Colonic mucosa (tissue), 4 donors: ENCODE measurements around the gene SPATA20. TPM values are rescaled to one million over a fixed set of nuclear protein-coding genes. Genes with fewer than 3 reads are reported as not detected.

Source experiments
- DNase-seq: peaks from one replicate; pipeline ENCODE4 v3.0.0-alpha.2; 2020
- H3K27ac ChIP-seq: fragments of 200-600 bp; one replicate; pipeline ENCODE4 v1.8.0; 2021
- H3K27me3 ChIP-seq: fragments of 200-600 bp; one replicate; pipeline ENCODE4 v1.8.0; 2021
- H3K36me3 ChIP-seq: fragments of 200-600 bp; one replicate; pipeline ENCODE4 v1.8.0; 2021
- H3K4me1 ChIP-seq: fragments of 200-600 bp; one replicate; pipeline ENCODE4 v1.8.0; 2021; ENCODE audit warnings: mild to moderate bottlenecking
- H3K4me3 ChIP-seq: fragments of 200-600 bp; one replicate; pipeline ENCODE4 v1.8.0; 2021
- H3K9ac ChIP-seq, 2 donors: one replicate each; pipeline ENCODE4 v1.7.0; 2013; ENCODE audit warnings: control low read depth in 2 of 2, low read depth in 2 of 2, low read length in 2 of 2
- H3K9me3 ChIP-seq: fragments of 200-600 bp; one replicate; pipeline ENCODE4 v1.8.0; 2021
- intact Hi-C: fragments of 100-400 bp; cut with DNase I; formaldehyde crosslinking; loops from one replicate; pipeline ENCODE4 v1.14.1; 2022
- total RNA-seq, 2 donors: library from RNA; stranded (reverse); fragmentation: NEBNext Ultra II Directional in 1 of 2; extraction: Animal tissue kit (Norgen Biotek cat#: 25700) in 1 of 2; gene quantifications; one replicate each; pipeline ENCODE4 v1.2.1, GENCODE V29; 2021
- TF ChIP-seq, protein P1 (sequence below): fragments of 200-600 bp; IDR thresholded peaks from one replicate; pipeline ENCODE4 v1.8.0; 2022; ENCODE audit warnings: antibody characterized with exemption, mild to moderate bottlenecking
- donor health status: healthy.
- donor health status: DM: no; HTN: no; CAD: no.
- donor health status: DM: no; HTN: no; CAD: no.

SPATA20 gene
- total RNA-seq, 2 donors from 2014 or later = 41.6 to 53.1 TPM

GRCh38 chr17:50560931-50561745 lies 14.2 kb downstream of the SPATA20 start:
- TF ChIP-seq, protein P1, sequence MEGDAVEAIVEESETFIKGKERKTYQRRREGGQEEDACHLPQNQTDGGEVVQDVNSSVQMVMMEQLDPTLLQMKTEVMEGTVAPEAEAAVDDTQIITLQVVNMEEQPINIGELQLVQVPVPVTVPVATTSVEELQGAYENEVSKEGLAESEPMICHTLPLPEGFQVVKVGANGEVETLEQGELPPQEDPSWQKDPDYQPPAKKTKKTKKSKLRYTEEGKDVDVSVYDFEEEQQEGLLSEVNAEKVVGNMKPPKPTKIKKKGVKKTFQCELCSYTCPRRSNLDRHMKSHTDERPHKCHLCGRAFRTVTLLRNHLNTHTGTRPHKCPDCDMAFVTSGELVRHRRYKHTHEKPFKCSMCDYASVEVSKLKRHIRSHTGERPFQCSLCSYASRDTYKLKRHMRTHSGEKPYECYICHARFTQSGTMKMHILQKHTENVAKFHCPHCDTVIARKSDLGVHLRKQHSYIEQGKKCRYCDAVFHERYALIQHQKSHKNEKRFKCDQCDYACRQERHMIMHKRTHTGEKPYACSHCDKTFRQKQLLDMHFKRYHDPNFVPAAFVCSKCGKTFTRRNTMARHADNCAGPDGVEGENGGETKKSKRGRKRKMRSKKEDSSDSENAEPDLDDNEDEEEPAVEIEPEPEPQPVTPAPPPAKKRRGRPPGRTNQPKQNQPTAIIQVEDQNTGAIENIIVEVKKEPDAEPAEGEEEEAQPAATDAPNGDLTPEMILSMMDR = no peak
- intact Hi-C loops = no loop called here
- H3K27me3 ChIP-seq = peaks cover 58% of the 10 kb centered on the region
- H3K36me3 ChIP-seq = no peaks in the 10 kb centered on the region
- H3K9ac ChIP-seq = no peak overlapping the region
- no peak for DNase-seq
- no peaks in the 10 kb centered on the region for H3K9me3 ChIP-seq
- no peak overlapping the region for H3K27ac ChIP-seq
- H3K4me3 ChIP-seq = peak overlapping the region; percentile 39
- peaks cover 22% of the 10 kb centered on the region for H3K4me1 ChIP-seq

- no peak overlapping the region for H3K27ac ChIP-seq
- H3K4me1 ChIP-seq = peaks cover 22% of the 10 kb centered on the region
- DNase-seq = no peak
- H3K9me3 ChIP-seq = no peaks in the 10 kb centered on the region
- H3K4me3 ChIP-seq = no peak overlapping the region
- H3K27me3 ChIP-seq = peaks cover 58% of the 10 kb centered on the region
- H3K9ac ChIP-seq = no peak overlapping the region
- H3K36me3 ChIP-seq = no peaks in the 10 kb centered on the region
- intact Hi-C loops = no loop called here
- TF ChIP-seq, protein P1 = no peak
Observed at GRCh38 chr17:50561746-50562141, 14.8 kb downstream of the SPATA20 start.

DNA sequence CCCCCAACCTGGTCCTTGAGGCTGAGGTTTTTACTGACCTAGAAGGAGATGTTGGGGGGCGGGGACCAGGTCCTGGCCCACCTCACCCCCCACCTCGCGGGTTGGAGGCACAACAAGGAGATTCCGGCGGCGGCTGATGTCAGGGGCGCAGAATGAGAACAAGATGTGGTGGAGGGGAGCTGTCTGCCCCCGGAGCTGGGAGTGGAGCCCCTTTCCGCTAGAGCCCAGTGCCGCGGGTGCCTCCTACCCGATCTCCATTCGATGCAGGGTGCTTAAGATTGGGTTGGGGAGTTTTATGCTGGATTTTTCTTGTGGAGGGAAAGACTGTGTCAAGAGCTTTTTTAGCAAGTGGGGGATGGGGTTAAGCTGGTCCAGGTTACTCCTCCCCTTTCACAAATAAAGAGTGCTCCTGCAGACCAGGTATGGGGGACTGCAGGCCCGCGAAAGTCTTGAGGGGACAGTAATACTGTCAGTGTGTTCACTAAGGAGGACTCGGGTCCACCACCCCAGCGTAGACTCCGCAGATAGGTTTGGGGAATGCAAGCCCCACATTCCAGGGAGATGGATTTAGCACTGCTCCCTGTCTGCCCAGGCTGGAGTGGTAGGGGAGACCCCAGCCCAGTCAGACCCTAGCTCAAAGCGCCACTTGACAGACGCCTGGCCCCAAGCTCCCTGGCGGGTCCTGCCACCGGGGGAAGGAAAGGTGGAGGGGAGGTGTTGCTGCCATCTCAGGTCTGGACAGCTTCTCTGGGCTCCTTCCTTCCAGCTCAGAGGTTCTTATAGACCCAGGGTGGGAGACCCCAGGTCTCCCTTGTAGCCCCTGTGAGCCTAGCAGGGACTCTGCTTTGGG lies 15.5 kb downstream of the SPATA20 start:
- Histone ChIP-seq H3K27me3 (peaks cover 58% of the 10 kb centered on the region), H3K4me1 (peaks cover 22% of the 10 kb centered on the region), H3K9me3 (no peaks in the 10 kb centered on the region), H3K36me3 (no peaks in the 10 kb centered on the region), H3K4me3 (no peak overlapping the region), H3K27ac (no peak overlapping the region), H3K9ac (no peak overlapping the region)
- TF ChIP-seq, protein P1 = no peak
- intact Hi-C loops = no loop called here
- no peak for DNase-seq

- Histone ChIP-seq H3K36me3 (no peaks in the 10 kb centered on the region), H3K9me3 (no peaks in the 10 kb centered on the region), H3K27me3 (peaks cover 58% of the 10 kb centered on the region), H3K27ac (no peak overlapping the region), H3K4me3 (no peak overlapping the region), H3K9ac (no peak overlapping the region), H3K4me1 (peaks cover 22% of the 10 kb centered on the region)
- no peak for DNase-seq
- TF ChIP-seq, protein P1 = no peak
- intact Hi-C loops = no loop called here
Observed at GRCh38 chr17:50563092-50563511, 16.1 kb downstream of the SPATA20 start.

DNA sequence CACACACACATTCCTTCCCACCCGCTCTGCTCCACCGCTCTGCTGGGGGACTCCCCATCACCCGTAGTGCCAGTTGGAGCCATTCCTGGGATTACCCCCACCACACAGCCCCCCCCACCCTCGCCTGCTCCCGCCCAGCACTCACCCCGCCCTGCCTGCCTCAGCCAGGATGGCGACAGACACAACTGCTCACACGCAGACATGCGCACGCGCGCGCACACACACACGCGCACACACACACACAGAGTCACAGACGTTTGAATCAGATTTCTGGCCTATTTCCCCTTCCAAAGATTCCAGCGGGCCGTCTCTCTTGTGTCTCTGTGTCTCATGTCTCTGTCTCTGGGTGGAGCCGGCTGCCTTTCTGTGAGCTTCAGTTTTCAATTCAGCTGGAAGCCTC lies 17.9 kb downstream of the SPATA20 start:
- intact Hi-C loops = no loop called here
- no peak overlapping the region for H3K27ac ChIP-seq

More for the DNA sequence above, 17.9 kb downstream of the SPATA20 start:
- Histone ChIP-seq H3K4me3 (no peak overlapping the region), H3K9ac (no peak overlapping the region), H3K36me3 (no peaks in the 10 kb centered on the region), H3K9me3 (no peaks in the 10 kb centered on the region), H3K4me1 (peaks cover 12% of the 10 kb centered on the region), H3K27me3 (peaks cover 41% of the 10 kb centered on the region)
- peak; percentile 56 for DNase-seq
- TF ChIP-seq, protein P1 = no peak
